Esophagus squamous epithelium (tissue), 5 donors: Measurements from ENCODE around the gene NRP2. TPM values are rescaled to one million over a fixed set of nuclear protein-coding genes. Genes with fewer than 3 reads are reported as not detected.

ENCODE experiments used
- DNase-seq: peaks from one replicate; lab custom pipeline; 2025; lab: John Stamatoyannopoulos, UW
- H3K27ac ChIP-seq, 4 donors: fragments of 200-600 bp; sonication (generic); one replicate each; pipeline ENCODE4 v1.5.1; 2016 to 2019; ENCODE audit warnings: mild to moderate bottlenecking in 1 of 4
- H3K27me3 ChIP-seq, 4 donors: fragments of 200-600 bp; sonication (generic); 1 replicate in 3 of 4; 2 replicates in 1 of 4; pipeline versions ENCODE4 v1.5.1 to v1.6.0; 2017 to 2021; ENCODE audit warnings: antibody characterized with exemption in 1 of 4
- H3K36me3 ChIP-seq, 3 donors: fragments of 200-600 bp; sonication (generic); one replicate each; pipeline ENCODE4 v1.5.1; 2016 to 2019
- H3K4me1 ChIP-seq, 3 donors: fragments of 200-600 bp; sonication (generic); one replicate each; pipeline ENCODE4 v1.5.1; 2017 to 2019
- H3K4me3 ChIP-seq, 4 donors: fragments of 200-600 bp; sonication (generic); 1 replicate in 3 of 4; 2 replicates in 1 of 4; pipeline ENCODE4 v1.5.1; 2016 to 2019; ENCODE audit warnings: mild to moderate bottlenecking in 2 of 4, moderate library complexity in 1 of 4
- H3K9me3 ChIP-seq, 3 donors: fragments of 200-600 bp; sonication (generic); one replicate each; pipeline ENCODE4 v1.5.1; 2016 to 2019
- CTCF ChIP-seq, 6 experiments: fragments of 450-650 bp in 4 of 6; fragments of 200-600 bp in 2 of 6; sonication (generic) in 2 of 6; IDR thresholded peaks; one replicate each; pipeline ENCODE4 v1.5.1; 2016 to 2019; ENCODE audit warnings: antibody characterized with exemption in 6 of 6, mild to moderate bottlenecking in 4 of 6, moderate library complexity in 4 of 6
- POLR2A ChIP-seq, 4 donors: fragments of 450-650 bp; IDR thresholded peaks; one replicate each; pipeline ENCODE4 v1.6.1; 2017; ENCODE audit warnings: antibody characterized with exemption in 4 of 4, mild to moderate bottlenecking in 4 of 4, moderate library complexity in 3 of 4
- WGBS, 2 donors: methylation state at CpG; one replicate each; pipeline ENCODE4 v1.1.5; 2018; 5-methylcytosine and 5-hydroxymethylcytosine counted together
- intact Hi-C: fragments of 100-400 bp; cut with DNase I; formaldehyde crosslinking; loops from one replicate; pipeline ENCODE4 v1.15.0; 2022
- total RNA-seq, 4 donors: library from RNA; depleted of rRNA; stranded (reverse); fragments of >200 nt; gene quantifications; one replicate each; pipeline ENCODE4 v1.1.0, GENCODE V29; 2016
- donor health status: DM: yes; HTN: yes; CAD: no.

Gene NRP2
- total RNA-seq, 4 donors from 2014 or later, result 7.1 to 58.6 (median 21.4) TPM

- Histone ChIP-seq H3K4me3 (no peak overlapping the region), H3K4me1 (peaks cover 0 to 2% (median 0%) of the 10 kb centered on the region in 3 donors), H3K9me3 (no peaks in the 10 kb centered on the region), H3K27me3 (no peaks in the 10 kb centered on the region), H3K27ac (no peak overlapping the region), H3K36me3 (peaks cover 0 to 61% (median 27%) of the 10 kb centered on the region in 3 donors)
- TF ChIP-seq CTCF (IDR thresholded peaks at IDR 0.05), result no peak
- no peak for TF ChIP-seq POLR2A (IDR thresholded peaks at IDR 0.05)
- no peak for DNase-seq
- WGBS, 2 donors, result 91 to 92% methylated on average over 2 to 8 of the region's 8 CpGs
- intact Hi-C loops, result loop anchor here (10.0 kb wide), 1 partner anchor 56 kb away; the partner anchor contains the start of gene NRP2
These were observed 58.1 kb downstream of the NRP2 start for GRCh38 chr2:205740381-205740780.

- Histone ChIP-seq H3K36me3 (peaks cover 0 to 68% (median 27%) of the 10 kb centered on the region in 3 donors), H3K27ac (peak overlapping the region in 1 of 4 donors; percentile 10), H3K4me1 (peaks cover 0 to 10% (median 8%) of the 10 kb centered on the region in 3 donors), H3K4me3 (no peak overlapping the region), H3K27me3 (no peaks in the 10 kb centered on the region), H3K9me3 (no peaks in the 10 kb centered on the region)
- TF ChIP-seq CTCF (IDR thresholded peaks at IDR 0.05) (no peak), POLR2A (IDR thresholded peaks at IDR 0.05) (no peak)
- 70 to 86% methylated on average over 4 of the region's 4 CpGs for WGBS, 2 donors
- DNase-seq, result no peak
- intact Hi-C loops, result loop anchor here (10.0 kb wide), 1 partner anchor 57 kb away; the partner anchor contains the start of gene NRP2
These were observed 59.1 kb downstream of the NRP2 start for GRCh38 chr2:205741256-205741978.

- DNase-seq, result no peak
- Histone ChIP-seq H3K27ac (no peak overlapping the region), H3K36me3 (peaks cover 0 to 67% (median 27%) of the 10 kb centered on the region in 3 donors), H3K9me3 (no peaks in the 10 kb centered on the region), H3K27me3 (no peaks in the 10 kb centered on the region), H3K4me1 (peaks cover 14 to 28% (median 14%) of the 10 kb centered on the region in 3 donors), H3K4me3 (no peak overlapping the region)
- WGBS, 2 donors, result 96 to 100% methylated on average over 1 to 11 of the region's 11 CpGs
- intact Hi-C loops, result loop anchor here (10.0 kb wide), 1 partner anchor 58 kb away; the partner anchor contains the start of gene NRP2
- TF ChIP-seq POLR2A (IDR thresholded peaks at IDR 0.05), result no peak
- no peak for TF ChIP-seq CTCF (IDR thresholded peaks at IDR 0.05)
These were observed 60.8 kb downstream of the NRP2 start for GRCh38 chr2:205743137-205743536.

- Histone ChIP-seq H3K27me3 (no peaks in the 10 kb centered on the region), H3K4me1 (peaks cover 16 to 38% (median 17%) of the 10 kb centered on the region in 3 donors), H3K36me3 (peaks cover 0 to 67% (median 27%) of the 10 kb centered on the region in 3 donors), H3K4me3 (no peak overlapping the region), H3K9me3 (no peaks in the 10 kb centered on the region), H3K27ac (peak overlapping the region in 1 of 4 donors; percentile 34)
- no peak for DNase-seq
- WGBS, 2 donors, result 64 to 82% methylated on average over 7 of the region's 7 CpGs
- intact Hi-C loops, result loop anchor here (10.0 kb wide), 1 partner anchor 59 kb away; the partner anchor contains the start of gene NRP2
- no peak for TF ChIP-seq CTCF (IDR thresholded peaks at IDR 0.05)
- no peak for TF ChIP-seq POLR2A (IDR thresholded peaks at IDR 0.05)
These were observed 61.8 kb downstream of the NRP2 start for GRCh38 chr2:205744074-205744591.
